Naive thymus-derived CD4-positive, alpha-beta T cell (primary cell): ENCODE data around the gene IL21R. TPM values are rescaled to one million over a fixed set of nuclear protein-coding genes. Genes with fewer than 3 reads are reported as not detected.
"Not testable (repeated sequence)": the region's sequence is repeated elsewhere in the genome, so short reads cannot be mapped to it uniquely, and the experiment has no call there.

Source experiments
- ATAC-seq: fragments of 150-1000 bp; cut with Tn5 transposase; 2 replicates; pipeline ENCODE4 v1.10.0; 2021; ENCODE audit warnings: mild to moderate bottlenecking, moderate library complexity
- CTCF ChIA-PET: fragments of 350-600 bp; sonication (Branson Sonifier 250); formaldehyde crosslinking; loops from one replicate; lab custom pipeline; 2021; ENCODE audit warnings: antibody characterized with exemption; lab: Charles Lee
- POLR2A ChIA-PET: fragments of 350-600 bp; sonication (Branson Sonifier 250); formaldehyde crosslinking; loops from one replicate; lab custom pipeline; 2021; ENCODE audit warnings: antibody characterized with exemption, inconsistent platforms; lab: Charles Lee
- DNase-seq, 9 donors: peaks; one replicate each; pipeline versions ENCODE4 v3.0.0 to v3.0.0-alpha.2; 2020 to 2022; ENCODE audit warnings: mixed read lengths in 1 of 9
- H3K27ac ChIP-seq: one replicate; pipeline ENCODE4 v1.7.0; 2013; ENCODE audit warnings: mild to moderate bottlenecking, low read depth, low read length, moderate library complexity
- H3K27me3 ChIP-seq, 2 donors: one replicate each; pipeline ENCODE4 v1.7.0; 2013; ENCODE audit warnings: low read length in 2 of 2, mild to moderate bottlenecking in 2 of 2, moderate library complexity in 2 of 2; ENCODE audit not compliant: control insufficient read depth in 2 of 2, insufficient read depth in 2 of 2
- H3K36me3 ChIP-seq, 3 experiments: 1 replicate in 2 of 3; 2 replicates in 1 of 3; pipeline ENCODE4 v1.7.0; 2013; ENCODE audit warnings: low read length in 3 of 3, mild to moderate bottlenecking in 3 of 3, moderate library complexity in 1 of 3; ENCODE audit not compliant: insufficient read depth in 3 of 3, control insufficient read depth in 2 of 3
- H3K4me1 ChIP-seq, 2 donors: one replicate each; pipeline ENCODE4 v1.7.0; 2013; ENCODE audit warnings: low read length in 2 of 2, mild to moderate bottlenecking in 2 of 2, moderate library complexity in 1 of 2; ENCODE audit not compliant: control insufficient read depth in 2 of 2, insufficient read depth in 2 of 2
- H3K4me3 ChIP-seq: 2 replicates; pipeline ENCODE4 v1.7.0; 2013; ENCODE audit warnings: mild to moderate bottlenecking, low read length
- H3K9me3 ChIP-seq, 3 experiments: 1 replicate in 2 of 3; 2 replicates in 1 of 3; pipeline ENCODE4 v1.7.0; 2013; ENCODE audit warnings: low read length in 3 of 3; ENCODE audit not compliant: control insufficient read depth in 2 of 3
- H3K27ac Mint-ChIP-seq, 9 donors: one replicate each; pipeline ENCODE4 v1.8.0; 2020 to 2022; ENCODE audit warnings: mixed read lengths in 9 of 9, mild to moderate bottlenecking in 8 of 9, moderate library complexity in 5 of 9, inconsistent platforms in 2 of 9
- H3K27me3 Mint-ChIP-seq, 5 donors: one replicate each; pipeline ENCODE4 v1.8.0; 2021 to 2022; ENCODE audit warnings: mixed read lengths in 5 of 5, mild to moderate bottlenecking in 1 of 5
- H3K36me3 Mint-ChIP-seq, 5 donors: one replicate each; pipeline ENCODE4 v1.8.0; 2020 to 2022; ENCODE audit warnings: mixed read lengths in 5 of 5, mild to moderate bottlenecking in 3 of 5, inconsistent platforms in 1 of 5
- H3K4me1 Mint-ChIP-seq, 7 donors: one replicate each; pipeline ENCODE4 v1.8.0; 2020 to 2022; ENCODE audit warnings: mixed read lengths in 7 of 7, mild to moderate bottlenecking in 3 of 7, inconsistent platforms in 1 of 7
- H3K4me3 Mint-ChIP-seq, 10 donors: one replicate each; pipeline ENCODE4 v1.8.0; 2020 to 2022; ENCODE audit warnings: mild to moderate bottlenecking in 10 of 10, mixed read lengths in 10 of 10, moderate library complexity in 6 of 10, inconsistent platforms in 2 of 10
- H3K9me3 Mint-ChIP-seq, 11 donors: one replicate each; pipeline ENCODE4 v1.8.0; 2020 to 2022; ENCODE audit warnings: mixed read lengths in 11 of 11, mild to moderate bottlenecking in 4 of 11, inconsistent platforms in 1 of 11, moderate library complexity in 1 of 11
- intact Hi-C, 2 donors: fragments of 100-400 bp; cut with micrococcal nuclease; formaldehyde crosslinking; loops; one replicate each; pipeline ENCODE4 v1.15.1; 2023
- polyA plus RNA-seq, 2 donors: library from polyadenylated mRNA; unstranded; fragments of 300-500 nt; fragmentation: Illumina TruSeq; gene quantifications; one replicate each; pipeline ENCODE4 v1.2.3, GENCODE V29; 2021
- total RNA-seq, 6 experiments: library from RNA in 5 of 6; stranded (reverse) in 5 of 6; gene quantifications; 1 replicate in 5 of 6; 2 replicates in 1 of 6; pipeline ENCODE4 v1.2.3 and lab custom pipeline; 2021 to 2026

Gene IL21R
- total and polyA plus RNA-seq, 7 experiments from 2014 or later: 24.6 to 52.1 (median 37.1) TPM

GRCh38 chr16:27409958-27410357 is 8.0 kb downstream of the IL21R start:
- Histone ChIP-seq H3K27ac (peak overlapping the region; percentile 50), H3K4me1 (peaks cover 47% of the 10 kb centered on the region in 2 donors)
- ChIA-PET POLR2A (interaction anchor here (0.6 to 1.6 kb wide), 2 partner anchors 8 to 179 kb away, joined by 4 to 7 read pairs; partner anchors contain the start of gene IL21R), CTCF (interaction anchor here (0.7 to 1.2 kb wide), 3 partner anchors 43 to 174 kb away, joined by 3 read pairs; no protein-coding TSS in a partner anchor)
- H3K4me3 ChIP-seq, H3K36me3 ChIP-seq, intact Hi-C loops, H3K9me3 ChIP-seq, ATAC-seq, DNase-seq, H3K27me3 ChIP-seq, H3K27me3 Mint-ChIP-seq: not testable (repeated sequence)
- peak overlapping the region in 7 of 10 donors; percentile 3 to 76 (median 35) for H3K4me3 Mint-ChIP-seq
- peaks cover 67 to 97% (median 91%) of the 10 kb centered on the region in 7 donors for H3K4me1 Mint-ChIP-seq
- H3K36me3 Mint-ChIP-seq: peaks cover 17 to 60% (median 42%) of the 10 kb centered on the region in 5 donors
- peak overlapping the region in 7 of 9 donors; percentile 24 to 97 (median 67) for H3K27ac Mint-ChIP-seq
- peaks cover 0 to 21% (median 6%) of the 10 kb centered on the region in 11 donors for H3K9me3 Mint-ChIP-seq

DNA sequence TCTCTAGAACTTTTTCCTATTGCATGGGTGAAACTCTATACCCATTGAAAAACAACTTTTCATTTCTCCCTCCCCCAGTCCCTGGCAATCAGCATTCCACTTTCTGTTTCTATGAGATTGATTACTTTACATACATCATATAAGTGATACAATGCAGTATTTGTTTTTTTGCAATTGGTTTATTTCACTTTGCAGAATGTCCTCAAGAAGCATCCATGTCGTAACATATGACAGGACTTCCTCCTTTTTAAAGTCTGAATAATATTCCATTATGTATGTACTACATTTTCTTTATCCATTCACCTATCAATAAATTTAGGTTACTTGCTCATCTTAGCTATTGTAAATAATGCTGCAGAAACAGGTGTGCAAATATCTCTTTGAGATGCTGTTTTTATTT is 8.8 kb downstream of the IL21R start:
- peaks cover 0 to 21% (median 6%) of the 10 kb centered on the region in 11 donors for H3K9me3 Mint-ChIP-seq
- no peaks in the 10 kb centered on the region for H3K27me3 Mint-ChIP-seq
- H3K27ac ChIP-seq: peak overlapping the region; percentile 50
- no peaks in the 10 kb centered on the region for H3K9me3 ChIP-seq
- no peaks in the 10 kb centered on the region for H3K36me3 ChIP-seq
- ATAC-seq: no peak
- peak overlapping the region in 7 of 9 donors; percentile 7 to 97 (median 46) for H3K27ac Mint-ChIP-seq
- ChIA-PET CTCF (interaction anchor here (0.7 to 1.2 kb wide), 3 partner anchors 44 to 175 kb away, joined by 3 read pairs; no protein-coding TSS in a partner anchor), POLR2A (interaction anchor here (0.6 to 1.6 kb wide), 2 partner anchors 9 to 180 kb away, joined by 4 to 7 read pairs; partner anchors contain the start of gene IL21R)
- peak overlapping the region in 9 of 10 donors; percentile 0 to 76 (median 28) for H3K4me3 Mint-ChIP-seq
- H3K4me3 ChIP-seq: no peak overlapping the region
- DNase-seq: no peak
- H3K4me1 ChIP-seq: peaks cover 42 to 50% of the 10 kb centered on the region in 2 donors
- intact Hi-C loops: no loop called here
- peaks cover 69 to 100% (median 93%) of the 10 kb centered on the region in 7 donors for H3K4me1 Mint-ChIP-seq
- no peaks in the 10 kb centered on the region for H3K27me3 ChIP-seq
- peaks cover 21 to 68% (median 48%) of the 10 kb centered on the region in 5 donors for H3K36me3 Mint-ChIP-seq

- POLR2A ChIA-PET: interaction anchor here (0.6 kb wide), 1 partner anchor 32 kb away, joined by 3 read pairs; no protein-coding TSS in a partner anchor
- intact Hi-C loops: loop anchor here in 1 of 2 donors (1.0 kb wide), 1 partner anchor 12 kb away; the partner anchor contains the start of gene IL21R
- peaks cover 0 to 21% (median 6%) of the 10 kb centered on the region in 11 donors for H3K9me3 Mint-ChIP-seq
- peaks cover 0 to 19% (median 6%) of the 10 kb centered on the region in 3 experiments for H3K36me3 ChIP-seq
- no peaks in the 10 kb centered on the region for H3K27me3 ChIP-seq
- peaks cover 51 to 79% (median 72%) of the 10 kb centered on the region in 7 donors for H3K4me1 Mint-ChIP-seq
- ATAC-seq: no peak
- peak overlapping the region in 7 of 10 donors; percentile 1 to 58 (median 45) for H3K4me3 Mint-ChIP-seq
- peaks cover 28 to 72% (median 57%) of the 10 kb centered on the region in 5 donors for H3K36me3 Mint-ChIP-seq
- peaks cover 10 to 21% of the 10 kb centered on the region in 2 donors for H3K4me1 ChIP-seq
- no peaks in the 10 kb centered on the region for H3K9me3 ChIP-seq
- CTCF ChIA-PET: no interaction called here
- peak overlapping the region in 7 of 9 donors; percentile 14 to 75 (median 61) for H3K27ac Mint-ChIP-seq
- H3K27ac ChIP-seq: no peak overlapping the region
- H3K27me3 Mint-ChIP-seq: no peaks in the 10 kb centered on the region
- no peak overlapping the region for H3K4me3 ChIP-seq
- no peak for DNase-seq
Measured at GRCh38 chr16:27413956-27414355, 12.0 kb downstream of the IL21R start.

DNA sequence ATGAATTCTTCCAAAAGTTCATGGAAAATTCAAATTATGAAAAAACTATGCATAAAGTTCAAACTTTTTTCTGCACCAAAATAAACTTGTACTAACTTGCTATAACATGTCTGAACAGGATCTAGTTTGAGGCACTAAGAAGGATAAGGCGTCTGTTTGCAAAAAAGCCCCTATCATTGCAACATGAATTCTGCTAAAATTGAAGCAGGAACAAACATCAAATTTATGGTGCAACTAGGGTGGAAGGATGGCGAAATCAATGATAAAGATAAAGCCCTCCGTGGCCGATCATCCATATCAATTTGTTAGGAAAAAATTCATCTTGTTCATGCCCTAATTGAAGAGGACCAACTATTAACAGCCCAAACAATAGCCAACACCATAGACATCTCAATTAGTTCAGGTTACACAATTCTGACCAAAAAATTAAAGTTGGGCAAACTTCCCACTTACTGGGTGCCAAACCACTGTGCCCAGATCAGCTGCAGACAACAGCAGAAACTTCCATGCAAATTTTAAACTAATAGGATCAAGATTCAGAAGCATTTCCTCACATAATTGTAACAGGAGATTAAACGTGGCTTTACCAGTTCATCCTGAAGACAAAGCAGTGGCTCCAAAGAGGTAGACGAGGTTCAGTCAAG is 12.9 kb downstream of the IL21R start:
- Histone ChIP-seq H3K27me3 (no peaks in the 10 kb centered on the region), H3K36me3 (peaks cover 0 to 24% (median 6%) of the 10 kb centered on the region in 3 experiments), H3K27ac (peak overlapping the region; percentile 13), H3K4me1 (peaks cover 6 to 15% of the 10 kb centered on the region in 2 donors), H3K4me3 (no peak overlapping the region), H3K9me3 (no peaks in the 10 kb centered on the region)
- Mint-ChIP-seq H3K36me3 (peaks cover 31 to 76% (median 57%) of the 10 kb centered on the region in 5 donors), H3K9me3 (peaks cover 0 to 21% (median 6%) of the 10 kb centered on the region in 11 donors), H3K4me1 (peaks cover 45 to 72% (median 67%) of the 10 kb centered on the region in 7 donors), H3K27me3 (no peaks in the 10 kb centered on the region), H3K27ac (peak overlapping the region in 7 of 9 donors; percentile 3 to 75 (median 51)), H3K4me3 (peak overlapping the region in 5 of 10 donors; percentile 5 to 49 (median 30))
- ChIA-PET POLR2A (interaction anchor here (1.1 to 1.7 kb wide), 3 partner anchors 9 to 48 kb away, joined by 4 to 8 read pairs (median 4); partner anchors contain the start of gene IL21R), CTCF (no interaction called here)
- intact Hi-C loops: loop anchor here in 1 of 2 donors (1.0 kb wide), 1 partner anchor 8 kb away; no protein-coding TSS in a partner anchor
- DNase-seq: no peak
- ATAC-seq: no peak

GRCh38 chr16:27417047-27417671 is 15.2 kb downstream of the IL21R start:
- peak overlapping the region in 8 of 9 donors; percentile 31 to 80 (median 54) for H3K27ac Mint-ChIP-seq

More at GRCh38 chr16:27417047-27417671, 15.2 kb downstream of the IL21R start:
- ChIA-PET CTCF (no interaction called here), POLR2A (interaction anchor here (1.1 kb wide), 1 partner anchor 49 kb away, joined by 3 read pairs; no protein-coding TSS in a partner anchor)
- no peaks in the 10 kb centered on the region for H3K27me3 ChIP-seq
- intact Hi-C loops: no loop called here
- H3K4me1 Mint-ChIP-seq: peaks cover 34 to 65% (median 57%) of the 10 kb centered on the region in 7 donors
- H3K4me3 Mint-ChIP-seq: no peak overlapping the region
- H3K4me1 ChIP-seq: peaks cover 2 to 11% of the 10 kb centered on the region in 2 donors
- no peak overlapping the region for H3K4me3 ChIP-seq
- no peak overlapping the region for H3K27ac ChIP-seq
- DNase-seq (peak in 1 of 9 donors; percentile 20), ATAC-seq (no peak)
- H3K36me3 ChIP-seq: peaks cover 0 to 34% (median 6%) of the 10 kb centered on the region in 3 experiments
- peaks cover 35 to 78% (median 55%) of the 10 kb centered on the region in 5 donors for H3K36me3 Mint-ChIP-seq
- H3K27me3 Mint-ChIP-seq: no peaks in the 10 kb centered on the region
- H3K9me3 ChIP-seq: peaks cover 0 to 10% (median 8%) of the 10 kb centered on the region in 3 experiments
- peaks cover 5 to 34% (median 14%) of the 10 kb centered on the region in 11 donors for H3K9me3 Mint-ChIP-seq
